Stimulated activated CD4-positive, alpha-beta T cell treated with anti-CD3 and anti-CD28 coated beads, Interleukin-1b, Interleukin-23, amount 100 ng/mL, for 48 hours (primary cell): ENCODE data around the gene PWWP2A.
"Not testable (repeated sequence)": the region's sequence is repeated elsewhere in the genome, so short reads cannot be mapped to it uniquely, and the experiment has no call there.

Experiments
- DNase-seq: peaks from one replicate; pipeline ENCODE4 v3.0.0-alpha.2; 2020

The PWWP2A gene, protein sequence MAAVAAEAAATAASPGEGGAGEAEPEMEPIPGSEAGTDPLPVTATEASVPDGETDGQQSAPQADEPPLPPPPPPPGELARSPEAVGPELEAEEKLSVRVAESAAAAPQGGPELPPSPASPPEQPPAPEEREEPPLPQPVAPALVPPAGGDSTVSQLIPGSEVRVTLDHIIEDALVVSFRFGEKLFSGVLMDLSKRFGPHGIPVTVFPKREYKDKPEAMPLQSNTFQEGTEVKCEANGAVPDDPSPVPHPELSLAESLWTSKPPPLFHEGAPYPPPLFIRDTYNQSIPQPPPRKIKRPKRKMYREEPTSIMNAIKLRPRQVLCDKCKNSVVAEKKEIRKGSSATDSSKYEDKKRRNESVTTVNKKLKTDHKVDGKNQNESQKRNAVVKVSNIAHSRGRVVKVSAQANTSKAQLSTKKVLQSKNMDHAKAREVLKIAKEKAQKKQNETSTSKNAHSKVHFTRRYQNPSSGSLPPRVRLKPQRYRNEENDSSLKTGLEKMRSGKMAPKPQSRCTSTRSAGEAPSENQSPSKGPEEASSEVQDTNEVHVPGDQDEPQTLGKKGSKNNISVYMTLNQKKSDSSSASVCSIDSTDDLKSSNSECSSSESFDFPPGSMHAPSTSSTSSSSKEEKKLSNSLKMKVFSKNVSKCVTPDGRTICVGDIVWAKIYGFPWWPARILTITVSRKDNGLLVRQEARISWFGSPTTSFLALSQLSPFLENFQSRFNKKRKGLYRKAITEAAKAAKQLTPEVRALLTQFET

GRCh38 chr5:160119142-160119904 lies at the start of gene PWWP2A:
Gene PWWP2A, minus strand, starts transcription at chr5:160119450. Its CDS starts 62 bp downstream, at chr5:160119388.
- DNase-seq: peak; percentile 98

DNA sequence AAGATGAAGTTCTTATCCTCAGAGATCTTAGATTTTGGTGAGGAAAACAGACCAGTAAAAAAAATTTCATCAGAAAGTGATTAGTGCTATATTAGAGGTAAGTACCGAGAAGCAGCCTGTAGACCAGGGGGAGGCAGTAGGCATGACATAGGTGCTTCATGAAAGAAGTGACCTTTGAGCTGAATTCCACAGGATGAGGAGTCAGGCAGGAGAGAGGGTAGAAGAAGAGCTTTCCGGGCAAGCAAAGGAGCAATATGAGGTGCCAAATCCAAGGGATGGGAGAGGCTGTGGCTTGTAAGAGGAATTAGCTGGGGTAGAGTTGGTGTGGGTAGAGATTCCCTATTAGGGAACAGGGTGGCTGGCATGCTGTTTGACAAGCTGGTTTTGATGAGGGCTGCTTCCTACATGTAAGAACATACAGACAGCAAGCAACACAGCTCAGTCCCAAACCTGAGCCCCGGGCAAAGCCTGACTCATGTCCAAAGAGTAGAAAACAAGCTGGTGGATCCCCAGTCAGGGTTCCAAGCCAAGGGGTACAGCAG lies 48.4 kb upstream of the PWWP2A start:
- no peak for DNase-seq

DNA sequence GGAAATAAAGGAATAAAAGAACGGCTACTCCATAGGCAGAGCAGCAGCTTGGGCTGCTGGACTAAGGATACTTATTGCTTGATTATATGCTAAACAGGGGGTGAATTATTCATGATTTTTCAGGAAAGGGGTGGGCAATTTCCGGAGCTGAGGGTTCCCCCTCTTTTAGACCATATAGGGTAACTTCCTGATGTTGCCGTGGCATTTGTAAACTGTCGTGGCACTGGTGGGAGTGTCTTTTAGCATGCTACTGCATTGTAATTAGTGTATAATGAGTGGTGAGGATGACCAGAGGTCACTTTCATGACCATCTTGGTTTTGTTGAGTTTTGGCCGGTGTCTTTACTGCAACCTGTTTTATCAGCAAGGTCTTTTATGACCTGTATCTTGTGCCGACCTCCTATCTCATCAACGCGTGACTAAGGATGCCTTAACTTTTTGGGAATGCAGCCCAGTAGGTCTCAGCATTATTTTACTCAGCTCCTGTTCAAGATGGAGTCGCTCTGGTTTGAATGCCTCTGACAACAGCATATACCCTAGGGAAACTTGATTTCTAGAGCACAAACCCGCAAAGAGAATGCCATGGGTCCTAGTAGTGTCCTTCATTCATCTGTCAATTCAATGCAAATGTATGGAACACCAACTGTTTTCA lies 47.8 kb upstream of the PWWP2A start:
- DNase-seq: no peak

DNA sequence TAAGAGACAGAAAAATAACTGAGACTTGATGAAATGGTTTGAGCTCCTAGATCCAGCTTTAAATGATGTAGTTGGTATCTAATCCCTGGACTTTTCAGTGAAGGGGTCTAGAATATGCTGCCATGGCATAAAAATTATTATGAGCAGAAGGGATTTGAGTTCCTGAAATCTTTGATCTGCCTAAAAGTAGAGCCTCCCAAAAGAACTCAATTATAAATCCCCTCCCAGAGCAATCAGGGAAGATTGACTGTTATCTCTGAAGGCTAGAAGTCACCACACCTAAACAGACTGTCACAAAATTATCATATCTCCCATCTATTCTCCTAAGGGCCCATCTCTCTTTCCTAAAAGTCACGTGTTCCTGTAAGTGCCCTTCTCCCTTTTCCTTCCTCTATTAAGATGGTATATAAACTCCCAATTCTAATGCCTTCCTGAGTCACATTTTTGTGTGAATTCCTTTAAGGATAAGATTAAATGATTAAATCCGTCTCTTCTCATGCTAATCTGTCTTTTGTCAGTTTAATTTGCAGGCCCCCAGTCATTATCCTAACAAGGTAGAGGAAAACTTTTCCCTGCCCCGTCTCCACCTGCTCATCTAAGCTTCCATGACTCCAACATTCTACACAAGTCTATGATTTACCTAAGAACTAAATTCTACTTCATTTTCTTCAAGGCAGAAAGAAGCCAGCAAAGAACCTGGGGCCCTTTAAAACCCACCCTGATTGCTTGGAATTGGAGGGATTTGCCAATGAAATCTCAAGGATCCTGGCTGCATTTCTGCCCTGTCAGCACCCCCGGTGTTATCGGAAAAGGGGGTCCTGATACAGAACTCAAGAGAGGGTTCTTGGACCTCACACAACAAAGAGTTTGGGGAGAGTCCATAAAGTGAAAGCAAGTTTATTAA lies 47.1 kb upstream of the PWWP2A start:
- DNase-seq: no peak

- no peak for DNase-seq
These were observed 46.2 kb upstream of the PWWP2A start for GRCh38 chr5:160165137-160166068.

DNA sequence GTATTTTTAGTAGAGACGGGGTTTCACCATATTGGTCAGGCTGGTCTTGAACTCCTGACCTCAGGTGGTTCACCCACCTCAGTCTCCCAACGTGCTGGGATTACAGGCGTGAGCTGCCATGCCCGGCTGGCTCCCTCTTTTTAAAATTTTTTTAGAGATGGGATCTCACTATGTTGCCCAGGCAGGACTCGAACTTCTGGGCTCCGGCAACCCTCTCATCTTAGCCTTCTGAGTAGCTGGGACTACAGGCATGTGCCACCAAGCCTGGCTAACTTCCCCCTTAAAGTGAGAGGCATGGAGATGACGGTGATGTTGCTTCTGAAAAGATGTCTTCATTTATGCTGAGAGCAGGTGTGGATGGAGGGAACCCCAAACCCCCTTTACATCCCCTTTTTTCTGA lies 43.7 kb upstream of the PWWP2A start:
- no peak for DNase-seq

GRCh38 chr5:160161626-160162025 lies 42.4 kb upstream of the PWWP2A start:
- no peak for DNase-seq

DNA sequence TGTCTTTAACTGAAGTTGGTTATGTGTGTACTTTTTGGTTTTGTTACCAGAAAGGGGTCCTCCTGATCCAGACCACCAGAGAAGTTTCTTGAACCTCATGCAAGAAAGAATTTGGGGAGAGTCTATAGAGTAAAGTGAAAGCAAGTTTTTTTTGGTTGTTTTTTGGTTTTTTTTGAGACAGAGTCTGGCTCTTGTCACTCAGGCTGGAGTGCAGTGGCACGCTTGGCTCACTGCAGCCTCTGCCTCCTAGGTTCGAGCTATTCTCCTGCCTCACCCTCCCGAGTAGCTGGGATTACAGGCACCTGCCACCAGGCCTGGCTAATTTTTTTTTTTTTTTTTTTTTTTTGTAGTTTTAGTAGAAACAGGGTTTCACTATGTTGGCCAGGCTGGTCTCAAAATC lies 41.6 kb upstream of the PWWP2A start:
- DNase-seq: not testable (repeated sequence)

GRCh38 chr5:160159991-160160792 lies 40.9 kb upstream of the PWWP2A start:
- DNase-seq: no peak

DNA sequence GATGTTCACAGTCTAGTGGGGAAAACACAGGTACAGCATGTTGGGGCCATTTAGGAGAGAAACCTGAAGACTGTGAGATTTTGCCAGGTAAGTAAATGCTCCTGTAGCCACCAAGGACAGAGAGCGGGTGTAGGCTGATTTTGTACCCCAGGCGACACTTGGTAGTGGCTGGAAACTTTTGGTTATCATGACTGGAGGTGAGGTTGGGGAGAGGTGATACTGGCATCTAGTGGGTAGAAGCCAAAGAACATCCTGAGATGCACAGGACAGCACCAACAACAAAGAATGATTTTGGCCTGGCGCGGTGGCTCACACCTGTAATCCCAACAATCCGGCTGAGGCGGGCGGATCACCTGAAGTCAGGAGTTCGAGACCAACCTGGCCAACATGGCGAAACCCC lies 38.8 kb upstream of the PWWP2A start:
- DNase-seq: no peak

- DNase-seq: no peak
These were observed 35.9 kb upstream of the PWWP2A start for GRCh38 chr5:160155017-160155750.

- DNase-seq: no peak
These were observed 33.7 kb upstream of the PWWP2A start for GRCh38 chr5:160152901-160153300.

- DNase-seq: no peak
These were observed 33.0 kb upstream of the PWWP2A start for GRCh38 chr5:160152287-160152686.

DNA sequence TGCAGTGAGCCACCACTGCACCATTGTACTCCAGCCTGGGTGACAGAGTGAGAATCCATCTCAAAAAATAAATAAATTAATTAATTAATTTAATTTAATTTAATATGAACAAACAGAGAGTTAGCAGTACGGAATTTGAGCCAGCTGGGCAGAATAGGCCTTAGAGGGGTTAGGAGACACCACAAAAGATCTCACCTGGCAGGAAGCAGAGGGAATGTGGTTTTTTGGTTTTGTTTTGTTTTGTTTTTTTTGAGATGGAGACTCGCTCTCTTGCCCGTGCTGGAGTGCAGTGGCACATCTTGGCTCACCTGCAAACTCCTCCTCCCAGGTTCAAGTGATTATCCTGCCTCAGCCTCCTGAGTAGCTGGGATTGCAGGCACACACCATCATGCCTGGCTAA lies 31.8 kb upstream of the PWWP2A start:
- no peak for DNase-seq

GRCh38 chr5:160150381-160150780 lies 31.1 kb upstream of the PWWP2A start:
- no peak for DNase-seq

DNA sequence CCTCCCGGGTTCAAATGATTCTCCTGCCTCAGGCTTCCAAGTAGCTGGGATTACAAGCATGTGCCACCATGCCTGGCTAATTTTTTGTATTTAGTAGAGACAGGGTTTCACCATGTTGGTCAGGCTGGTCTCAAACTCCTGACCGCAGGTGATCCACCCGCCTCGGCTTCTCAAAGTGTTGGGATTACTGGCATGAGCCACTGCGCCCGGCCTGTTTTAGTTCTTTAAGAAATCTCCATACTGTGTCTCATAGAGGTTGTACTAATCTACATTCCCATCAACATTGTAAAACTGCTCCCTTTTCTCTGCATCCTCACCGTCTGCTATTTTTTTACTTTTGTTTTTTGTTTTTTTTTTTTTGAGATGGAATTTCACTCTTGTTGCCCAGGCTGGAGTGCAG lies 25.2 kb upstream of the PWWP2A start:
- DNase-seq: not testable (repeated sequence)

GRCh38 chr5:160134332-160134731 lies 15.1 kb upstream of the PWWP2A start:
- DNase-seq: no peak

DNA sequence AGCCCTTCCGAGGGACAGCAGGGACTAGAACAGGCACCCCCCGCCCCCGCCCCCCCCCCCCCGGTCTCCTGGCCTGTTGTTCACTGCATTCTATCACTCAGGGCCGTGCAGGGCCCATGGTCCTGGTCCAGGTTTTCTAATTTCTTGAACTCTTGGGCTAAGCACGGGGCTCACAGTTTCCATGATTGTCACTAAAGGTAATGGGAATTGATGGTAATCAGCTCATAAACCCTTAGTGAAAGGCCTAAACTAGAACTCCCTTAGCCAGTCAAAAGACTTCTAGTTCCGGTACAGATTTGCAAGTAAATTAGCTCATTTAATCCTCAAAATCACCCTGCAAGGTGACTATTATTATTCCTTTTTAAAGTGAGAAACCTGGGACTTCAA lies 14.7 kb upstream of the PWWP2A start:
- no peak for DNase-seq
